CD14-positive monocyte (primary cell): Measurements from ENCODE around the gene EYS. TPM values are rescaled to one million over a fixed set of nuclear protein-coding genes. Genes with fewer than 3 reads are reported as not detected.

Experiments used
- DNase-seq, 3 donors: peaks; one replicate each; pipeline ENCODE4 v3.0.0-alpha.2; 2011 to 2022
- H2AFZ ChIP-seq: 2 replicates; pipeline ENCODE4 v1.6.0; 2012; ENCODE audit warnings: mild to moderate bottlenecking, low read depth, low read length, inconsistent platforms; ENCODE audit not compliant: insufficient read depth, poor library complexity, severe bottlenecking
- H3K27ac ChIP-seq, 2 donors: 1 replicate in 1 of 2; 2 replicates in 1 of 2; pipeline ENCODE4 v1.5.1; 2012 to 2013; ENCODE audit warnings: low read length in 2 of 2, control low read depth in 1 of 2, inconsistent platforms in 1 of 2, low read depth in 1 of 2, mild to moderate bottlenecking in 1 of 2
- H3K27me3 ChIP-seq, 2 donors: one replicate each; pipeline versions ENCODE4 v1.6.0 to v1.6.1; 2011 to 2013; ENCODE audit warnings: low read length in 2 of 2; ENCODE audit not compliant: control insufficient read depth in 2 of 2, insufficient read depth in 2 of 2
- H3K36me3 ChIP-seq, 2 donors: replicated peaks in 1 of 2; 1 replicate in 1 of 2; 2 replicates in 1 of 2; pipeline versions ENCODE4 v1.5.1 to v1.6.1; 2012 to 2013; ENCODE audit warnings: low read length in 2 of 2, control low read depth in 1 of 2, inconsistent platforms in 1 of 2, mild to moderate bottlenecking in 1 of 2; ENCODE audit not compliant: insufficient read depth in 2 of 2, control insufficient read depth in 1 of 2
- H3K4me1 ChIP-seq, 2 donors: 1 replicate in 1 of 2; 2 replicates in 1 of 2; pipeline versions ENCODE4 v1.5.1 to v1.6.1; 2012 to 2013; ENCODE audit warnings: low read length in 2 of 2, control low read depth in 1 of 2, inconsistent platforms in 1 of 2, mild to moderate bottlenecking in 1 of 2, moderate library complexity in 1 of 2; ENCODE audit not compliant: insufficient read depth in 2 of 2, control insufficient read depth in 1 of 2
- H3K4me2 ChIP-seq: replicated peaks from 2 replicates; pipeline ENCODE3; 2012; ENCODE audit warnings: low read length, moderate library complexity, mild to moderate bottlenecking; ENCODE audit not compliant: poor library complexity, severe bottlenecking; ENCODE audit errors: extremely low read depth
- H3K4me3 ChIP-seq, 3 experiments: fragments of 200-600 bp in 1 of 3; sonication (generic) in 1 of 3; replicated peaks in 1 of 3; 1 replicate in 2 of 3; 2 replicates in 1 of 3; pipeline ENCODE4 v1.5.1; 2011 to 2013; ENCODE audit warnings: low read length in 3 of 3, mild to moderate bottlenecking in 3 of 3, control low read depth in 2 of 3, low read depth in 2 of 3, inconsistent platforms in 1 of 3, moderate library complexity in 1 of 3
- H3K79me2 ChIP-seq: 2 replicates; pipeline ENCODE4 v1.6.0; 2012; ENCODE audit warnings: mild to moderate bottlenecking, control low read depth, inconsistent platforms, low read length, moderate library complexity; ENCODE audit not compliant: insufficient read depth
- H3K9ac ChIP-seq: 2 replicates; pipeline ENCODE4 v1.6.0; 2017; ENCODE audit warnings: low read length, mild to moderate bottlenecking; ENCODE audit not compliant: insufficient read depth, poor library complexity, severe bottlenecking
- H3K9me3 ChIP-seq, 2 donors: replicated peaks in 1 of 2; 1 replicate in 1 of 2; 2 replicates in 1 of 2; pipeline versions ENCODE4 v1.5.1 to v1.6.1; 2012 to 2013; ENCODE audit warnings: low read length in 2 of 2, control low read depth in 1 of 2; ENCODE audit not compliant: control insufficient read depth in 1 of 2, insufficient read depth in 1 of 2
- H4K20me1 ChIP-seq: 2 replicates; pipeline ENCODE4 v1.6.0; 2012; ENCODE audit warnings: mild to moderate bottlenecking, low read length, control low read depth, moderate library complexity; ENCODE audit not compliant: insufficient read depth
- H3K27ac Mint-ChIP-seq, 7 donors: one replicate each; pipeline ENCODE4 v1.8.0; 2020; ENCODE audit warnings: mild to moderate bottlenecking in 7 of 7, mixed read lengths in 7 of 7, moderate library complexity in 6 of 7, inconsistent platforms in 2 of 7
- H3K27me3 Mint-ChIP-seq, 3 donors: one replicate each; pipeline ENCODE4 v1.8.0; 2021 to 2022; ENCODE audit warnings: low read depth in 3 of 3, mild to moderate bottlenecking in 3 of 3, mixed read lengths in 3 of 3, moderate library complexity in 3 of 3, inconsistent platforms in 1 of 3
- H3K36me3 Mint-ChIP-seq, 2 donors: one replicate each; pipeline ENCODE4 v1.8.0; 2020; ENCODE audit warnings: mixed read lengths in 2 of 2, inconsistent platforms in 1 of 2, mild to moderate bottlenecking in 1 of 2
- H3K4me1 Mint-ChIP-seq: one replicate; pipeline ENCODE4 v1.8.0; 2020; ENCODE audit warnings: mild to moderate bottlenecking, mixed read lengths
- H3K4me3 Mint-ChIP-seq, 2 donors: one replicate each; pipeline ENCODE4 v1.8.0; 2020; ENCODE audit warnings: mild to moderate bottlenecking in 2 of 2, mixed read lengths in 2 of 2, moderate library complexity in 1 of 2
- H3K9me3 Mint-ChIP-seq, 7 donors: one replicate each; pipeline ENCODE4 v1.8.0; 2020 to 2022; ENCODE audit warnings: mixed read lengths in 7 of 7, mild to moderate bottlenecking in 6 of 7, moderate library complexity in 6 of 7, inconsistent platforms in 2 of 7
- WGBS: methylation state at CpG from one replicate; pipeline ENCODE4 v1.1.5; 2013; ENCODE audit warnings: missing lambda C conversion rate; ENCODE audit not compliant: insufficient coverage; 5-methylcytosine and 5-hydroxymethylcytosine counted together
- intact Hi-C, 2 donors: fragments of 100-400 bp; cut with micrococcal nuclease; formaldehyde crosslinking; loops; one replicate each; pipeline versions ENCODE4 v1.15.0 to v1.15.1; 2023
- polyA plus RNA-seq, 3 donors: library from polyadenylated mRNA; depleted of rRNA in 1 of 3; unstranded in 2 of 3; stranded (reverse) in 1 of 3; fragments of 300-500 nt in 2 of 3; fragments of >200 nt in 1 of 3; fragmentation: Illumina TruSeq in 2 of 3; gene quantifications; 1 replicate in 2 of 3; 2 replicates in 1 of 3; pipeline ENCODE4 v1.2.3, GENCODE V29; 2012 to 2021
- TF ChIP-seq, protein P1 (sequence below): fragments of 200-600 bp; IDR thresholded peaks from one replicate; pipeline ENCODE4 v1.8.0; 2022; ENCODE audit warnings: antibody characterized with exemption, mild to moderate bottlenecking

The EYS gene
- polyA plus RNA-seq, 3 donors, result 0.01 to 0.03 TPM; not detected in 1

DNA sequence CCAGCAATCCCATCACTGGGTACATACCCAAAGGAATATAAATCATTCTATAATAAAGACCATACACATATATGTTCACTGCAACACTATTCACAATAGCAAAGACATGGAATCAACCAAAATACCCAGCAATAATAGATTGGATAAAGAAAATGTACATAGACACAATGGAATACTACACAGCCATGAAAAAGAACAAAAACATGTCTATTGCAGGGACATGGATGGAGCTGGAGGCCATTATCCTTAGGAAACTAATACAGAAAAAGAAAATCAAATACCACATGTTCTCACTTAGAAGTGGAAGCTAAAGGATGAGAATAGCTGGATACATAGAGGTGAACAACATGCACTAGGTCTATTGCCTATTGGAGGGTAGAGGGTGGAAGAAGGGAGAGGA, 1396.8 kb downstream of the EYS start:
- TF ChIP-seq, protein P1, sequence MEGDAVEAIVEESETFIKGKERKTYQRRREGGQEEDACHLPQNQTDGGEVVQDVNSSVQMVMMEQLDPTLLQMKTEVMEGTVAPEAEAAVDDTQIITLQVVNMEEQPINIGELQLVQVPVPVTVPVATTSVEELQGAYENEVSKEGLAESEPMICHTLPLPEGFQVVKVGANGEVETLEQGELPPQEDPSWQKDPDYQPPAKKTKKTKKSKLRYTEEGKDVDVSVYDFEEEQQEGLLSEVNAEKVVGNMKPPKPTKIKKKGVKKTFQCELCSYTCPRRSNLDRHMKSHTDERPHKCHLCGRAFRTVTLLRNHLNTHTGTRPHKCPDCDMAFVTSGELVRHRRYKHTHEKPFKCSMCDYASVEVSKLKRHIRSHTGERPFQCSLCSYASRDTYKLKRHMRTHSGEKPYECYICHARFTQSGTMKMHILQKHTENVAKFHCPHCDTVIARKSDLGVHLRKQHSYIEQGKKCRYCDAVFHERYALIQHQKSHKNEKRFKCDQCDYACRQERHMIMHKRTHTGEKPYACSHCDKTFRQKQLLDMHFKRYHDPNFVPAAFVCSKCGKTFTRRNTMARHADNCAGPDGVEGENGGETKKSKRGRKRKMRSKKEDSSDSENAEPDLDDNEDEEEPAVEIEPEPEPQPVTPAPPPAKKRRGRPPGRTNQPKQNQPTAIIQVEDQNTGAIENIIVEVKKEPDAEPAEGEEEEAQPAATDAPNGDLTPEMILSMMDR, result no peak
- H3K4me3 Mint-ChIP-seq, result no peak overlapping the region
- Histone ChIP-seq H2AFZ (no peak overlapping the region), H3K9ac (no peak overlapping the region), H3K4me1 (no peaks in the 10 kb centered on the region), H3K27ac (no peak overlapping the region), H4K20me1 (no peaks in the 10 kb centered on the region), H3K4me2 (no peak overlapping the region), H3K36me3 (no peaks in the 10 kb centered on the region), H3K27me3 (no peaks in the 10 kb centered on the region), H3K4me3 (no peak overlapping the region), H3K79me2 (no peaks in the 10 kb centered on the region), H3K9me3 (peaks cover 0 to 12% of the 10 kb centered on the region in 2 donors)
- no peak overlapping the region for H3K27ac Mint-ChIP-seq
- H3K9me3 Mint-ChIP-seq, result peaks cover 4 to 17% (median 6%) of the 10 kb centered on the region in 7 donors
- intact Hi-C loops, result no loop called here
- H3K27me3 Mint-ChIP-seq, result peaks cover 0 to 3% (median 2%) of the 10 kb centered on the region in 3 donors
- H3K4me1 Mint-ChIP-seq, result no peaks in the 10 kb centered on the region
- H3K36me3 Mint-ChIP-seq, result no peaks in the 10 kb centered on the region
- DNase-seq, result no peak

DNA sequence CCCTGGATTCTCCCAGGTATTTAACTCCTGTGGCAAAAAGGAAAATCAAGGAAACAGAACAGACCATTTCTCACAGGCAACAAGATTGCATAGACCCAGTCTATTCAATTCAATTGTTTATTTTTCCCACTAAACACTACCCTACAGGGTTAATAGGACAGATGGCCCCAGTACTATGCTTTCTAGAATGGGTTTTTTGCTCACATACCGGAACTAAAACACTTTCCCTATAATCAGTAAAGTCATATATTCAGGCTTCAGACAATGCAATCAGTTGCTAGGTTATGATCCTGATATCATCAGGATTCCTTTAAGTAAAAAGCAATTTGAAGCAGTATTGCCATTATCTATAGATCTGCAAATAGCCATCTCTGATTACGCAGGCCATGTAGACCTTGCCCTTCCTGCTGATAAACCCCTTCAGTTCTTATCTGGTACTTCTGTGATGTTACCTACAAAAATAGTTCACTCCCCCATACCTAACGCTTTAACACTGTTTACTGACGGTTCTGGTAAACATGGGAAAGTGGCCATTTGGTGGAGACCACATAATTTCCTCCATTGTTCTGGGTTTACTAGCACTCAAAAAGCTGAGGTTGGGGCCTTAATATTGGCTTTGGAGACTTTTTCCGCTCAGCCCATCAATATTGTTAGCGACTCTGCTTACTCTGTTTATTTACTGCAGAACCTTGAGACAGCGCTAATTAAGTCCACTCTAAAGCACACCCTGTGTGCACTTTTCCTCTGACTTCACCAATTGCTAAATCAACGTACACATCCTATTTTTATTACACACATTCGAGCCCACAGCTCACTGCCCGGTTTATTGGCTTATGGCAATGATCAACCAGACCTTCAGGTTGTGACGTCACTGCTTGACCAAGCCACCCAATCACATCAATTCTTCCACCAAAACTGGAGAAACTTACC, 1405.5 kb downstream of the EYS start:
- Mint-ChIP-seq H3K36me3 (no peaks in the 10 kb centered on the region), H3K4me3 (no peak overlapping the region), H3K4me1 (no peaks in the 10 kb centered on the region), H3K27ac (no peak overlapping the region), H3K9me3 (peaks cover 3 to 23% (median 12%) of the 10 kb centered on the region in 7 donors), H3K27me3 (no peaks in the 10 kb centered on the region)
- Histone ChIP-seq H2AFZ (no peak overlapping the region), H3K27ac (no peak overlapping the region), H4K20me1 (no peaks in the 10 kb centered on the region), H3K4me2 (no peak overlapping the region), H3K9me3 (peaks cover 20 to 45% of the 10 kb centered on the region in 2 donors), H3K27me3 (no peaks in the 10 kb centered on the region), H3K9ac (no peak overlapping the region), H3K4me1 (no peaks in the 10 kb centered on the region), H3K4me3 (no peak overlapping the region), H3K79me2 (no peaks in the 10 kb centered on the region), H3K36me3 (no peaks in the 10 kb centered on the region)
- no peak for DNase-seq
- intact Hi-C loops, result no loop called here
- WGBS, result 99% methylated on average over 8 of the region's 11 CpGs
- TF ChIP-seq, protein P1, result no peak
